Stimulated activated naive CD4-positive, alpha-beta T cell treated with Interleukin-2 at 50 U/mL for 16 hours (primary cell): ENCODE results near the gene SAMHD1.
"Not testable (repeated sequence)": the region's sequence is repeated elsewhere in the genome, so short reads cannot be mapped to it uniquely, and the experiment has no call there.

Source experiments
- DNase-seq: peaks from one replicate; lab custom pipeline; 2025; lab: John Stamatoyannopoulos, UW

Gene SAMHD1

GRCh38 chr20:36951198-36951978 lies at the start of gene SAMHD1:
SAMHD1 (minus strand) TSS chr20:36951708; CDS start chr20:36951643, 65 bp downstream.
- peak; percentile 90 for DNase-seq

DNA sequence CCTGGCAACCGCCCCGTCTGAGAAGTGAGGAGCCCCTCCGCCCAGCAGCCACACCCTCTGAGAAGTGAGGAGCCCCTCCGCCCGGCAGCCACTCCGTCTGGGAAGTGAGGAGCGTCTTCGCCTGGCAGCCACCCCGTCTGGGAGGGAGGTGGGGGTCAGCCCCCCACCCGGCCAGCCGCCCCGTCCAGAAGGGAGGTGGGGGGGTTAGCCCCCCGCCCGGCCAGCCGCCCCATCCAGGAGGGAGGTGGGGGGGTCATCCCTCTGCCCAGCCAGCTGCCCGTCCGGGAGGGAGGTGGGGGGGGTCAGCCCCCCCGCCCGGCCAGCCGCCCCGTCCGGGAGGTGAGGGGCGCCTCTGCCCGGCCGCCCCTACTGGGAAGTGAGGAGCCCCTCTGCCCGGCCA lies 48.7 kb upstream of the SAMHD1 start:
- not testable (repeated sequence) for DNase-seq

GRCh38 chr20:36998652-36999051 lies 47.1 kb upstream of the SAMHD1 start:
- DNase-seq = no peak

- DNase-seq = no peak
Observed at GRCh38 chr20:36997121-36997520, 45.6 kb upstream of the SAMHD1 start.

DNA sequence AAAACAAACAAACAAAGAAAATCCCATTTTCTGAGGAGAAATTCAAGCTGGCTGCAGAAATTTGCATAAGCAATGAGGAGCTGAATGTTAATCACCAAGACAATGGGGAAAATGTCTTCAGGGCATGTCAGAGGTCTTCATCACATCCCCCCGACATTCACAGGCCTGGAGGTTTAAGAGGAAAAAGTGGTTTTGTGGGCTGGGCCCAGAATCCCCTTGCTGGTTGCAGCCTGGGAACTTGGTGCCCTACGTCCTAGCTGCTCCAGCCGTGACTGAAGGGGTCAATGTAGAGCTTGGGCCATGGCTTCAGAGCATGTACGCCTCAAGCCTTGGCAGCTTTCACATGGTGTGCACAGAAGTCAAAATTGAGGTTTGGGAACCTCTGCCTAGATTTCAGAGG lies 42.7 kb upstream of the SAMHD1 start:
- DNase-seq = not testable (repeated sequence)

- DNase-seq = no peak
Observed at GRCh38 chr20:36992802-36993334, 41.4 kb upstream of the SAMHD1 start.

DNA sequence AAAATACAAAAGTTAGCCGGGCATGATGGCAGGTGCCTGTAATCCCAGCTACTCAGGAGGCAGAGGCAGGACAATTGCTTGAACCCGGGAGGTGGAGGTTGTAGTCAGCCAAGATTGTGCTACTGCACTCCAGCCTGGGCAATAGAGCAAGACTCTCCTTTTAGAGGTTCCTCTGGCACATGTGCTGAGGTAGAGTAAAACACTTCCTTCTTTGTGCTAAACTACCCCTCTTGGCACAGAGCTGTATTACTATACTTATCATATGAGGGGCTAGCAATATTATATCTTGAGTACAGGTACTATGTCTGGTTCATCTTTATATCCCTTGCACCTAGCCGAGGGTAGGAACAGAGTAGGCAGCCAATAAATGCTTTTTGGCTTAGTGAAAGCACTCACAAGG lies 40.2 kb upstream of the SAMHD1 start:
- DNase-seq = no peak

- DNase-seq = no peak
Observed at GRCh38 chr20:36989797-36990196, 38.3 kb upstream of the SAMHD1 start.

DNA sequence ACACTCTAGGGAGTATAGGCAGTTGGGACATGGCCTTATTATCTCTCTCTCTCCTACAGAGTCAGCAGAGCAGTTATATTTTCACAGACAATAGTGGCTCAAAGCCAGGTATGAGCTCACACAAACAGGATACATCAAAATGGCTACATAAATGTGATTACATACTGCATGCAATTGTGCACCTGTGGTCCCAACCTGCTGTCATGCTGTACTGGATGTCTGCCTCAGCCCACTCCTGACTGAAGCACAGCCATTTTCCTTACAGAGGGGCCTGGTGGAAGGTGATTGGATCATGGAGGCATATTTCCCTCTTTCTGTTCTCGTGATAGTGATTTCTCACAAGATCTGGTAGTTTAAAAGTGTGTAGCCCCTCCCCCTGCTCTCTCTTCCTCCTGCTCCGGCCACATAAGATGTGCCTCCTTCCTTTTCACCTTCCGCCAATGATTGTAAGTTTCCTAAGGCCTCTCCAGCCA lies 37.0 kb upstream of the SAMHD1 start:
- no peak for DNase-seq

DNA sequence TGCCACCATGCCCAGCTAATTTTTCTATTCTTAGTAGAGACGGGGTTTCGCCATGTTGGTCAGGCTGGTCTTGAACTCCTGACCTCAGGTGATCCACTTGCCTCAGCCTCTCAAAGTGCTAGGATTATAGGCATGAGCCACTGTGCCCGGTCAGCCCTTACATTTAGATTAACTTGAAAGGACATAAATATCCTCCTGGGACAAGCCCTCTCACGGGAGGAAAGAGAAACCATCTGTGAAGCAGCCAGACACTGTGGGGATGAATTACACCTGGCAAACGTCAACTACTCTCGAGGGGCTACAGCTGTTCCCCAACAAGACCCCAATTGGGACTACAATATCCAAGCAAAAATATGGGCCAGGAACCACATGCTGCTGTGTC lies 32.7 kb upstream of the SAMHD1 start:
- no peak for DNase-seq

- DNase-seq = peak; percentile 36
Observed at GRCh38 chr20:36975099-36975818, 23.8 kb upstream of the SAMHD1 start.

DNA sequence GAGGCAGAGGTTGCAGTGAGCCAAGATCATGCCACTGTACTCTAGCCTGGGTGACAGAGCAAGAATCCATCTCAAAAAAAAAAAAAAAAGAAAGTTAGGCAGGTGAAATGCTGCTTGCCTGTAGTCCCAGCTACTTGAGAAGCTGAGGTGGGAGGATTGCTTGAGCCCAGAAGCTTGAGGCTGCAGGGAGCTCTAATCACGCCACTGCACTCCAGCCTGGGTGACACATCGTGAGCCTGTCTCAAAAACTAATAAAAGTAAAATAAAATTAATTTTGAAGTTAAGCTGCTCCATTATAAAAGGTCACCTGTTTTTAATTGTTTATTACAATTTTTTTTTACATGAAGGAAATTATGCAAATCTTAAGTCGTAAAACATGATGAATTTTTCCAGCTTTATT lies 23.2 kb upstream of the SAMHD1 start:
- DNase-seq = no peak

- no peak for DNase-seq
Observed at GRCh38 chr20:36971103-36971502, 19.6 kb upstream of the SAMHD1 start.

GRCh38 chr20:36969478-36970186 lies 18.1 kb upstream of the SAMHD1 start:
- no peak for DNase-seq

- DNase-seq = no peak
Observed at GRCh38 chr20:36969051-36969450, 17.5 kb upstream of the SAMHD1 start.

- no peak for DNase-seq
Observed at GRCh38 chr20:36967636-36968035, 16.1 kb upstream of the SAMHD1 start.

DNA sequence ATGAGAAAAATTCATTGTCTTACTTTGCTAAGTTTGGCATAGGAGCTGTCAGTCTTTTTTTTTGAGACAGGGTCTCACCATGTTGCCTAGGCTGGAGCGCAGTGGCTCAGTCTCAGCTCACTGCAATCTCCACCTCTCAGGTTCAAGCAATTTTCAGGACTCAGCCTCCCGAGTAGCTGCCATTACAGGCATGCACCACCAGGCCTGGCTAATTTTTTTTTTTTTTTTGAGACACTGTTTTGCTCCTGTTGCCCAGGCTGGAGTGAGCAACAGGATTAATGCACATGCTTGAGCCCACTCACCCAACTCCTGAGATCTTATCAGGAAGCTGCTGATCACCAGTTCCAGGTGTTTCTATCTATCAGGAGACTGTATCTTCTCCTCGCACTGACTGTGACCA lies 15.5 kb upstream of the SAMHD1 start:
- not testable (repeated sequence) for DNase-seq

GRCh38 chr20:36962354-36962941 lies 10.9 kb upstream of the SAMHD1 start:
- DNase-seq = not testable (repeated sequence)

- DNase-seq = no peak
Observed at GRCh38 chr20:36959242-36959641, 7.7 kb upstream of the SAMHD1 start.

DNA sequence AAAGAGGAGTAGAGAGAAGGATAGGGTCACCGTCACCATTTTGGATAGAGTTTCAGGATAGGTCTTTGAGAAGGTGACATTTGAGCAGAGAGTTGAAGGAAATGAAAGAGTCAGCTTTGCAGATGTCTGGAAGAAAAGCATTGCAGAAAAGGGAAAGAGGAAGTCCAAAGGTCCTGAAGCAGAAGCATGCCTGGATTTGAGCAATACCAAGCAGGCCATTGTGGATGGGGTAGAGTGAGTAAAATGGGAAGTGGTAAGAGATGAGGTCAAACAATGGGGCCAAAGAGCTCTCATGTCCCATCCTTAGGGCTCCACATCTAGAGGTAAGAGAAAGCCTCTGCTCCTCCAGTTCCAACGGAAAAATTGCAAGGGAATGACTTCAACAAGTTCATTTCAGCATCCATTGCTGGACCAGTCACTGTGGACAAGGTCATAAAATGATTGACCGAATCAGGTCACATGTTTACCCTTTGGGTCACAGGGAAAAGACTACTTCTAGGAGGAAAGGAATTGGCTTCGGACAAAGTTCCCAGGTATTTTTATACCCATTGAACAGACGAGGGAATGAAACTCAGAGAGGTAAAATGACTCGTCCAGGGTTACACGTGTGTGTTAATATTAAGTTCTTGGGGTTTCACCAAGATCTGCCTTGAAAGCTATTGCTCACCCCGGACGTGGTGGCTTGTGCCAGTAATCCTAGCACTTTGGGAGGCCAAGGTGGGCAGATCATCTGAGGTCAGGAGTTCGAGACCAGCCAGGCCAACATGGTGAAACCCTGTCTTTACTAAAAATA lies 6.6 kb upstream of the SAMHD1 start:
- no peak for DNase-seq

DNA sequence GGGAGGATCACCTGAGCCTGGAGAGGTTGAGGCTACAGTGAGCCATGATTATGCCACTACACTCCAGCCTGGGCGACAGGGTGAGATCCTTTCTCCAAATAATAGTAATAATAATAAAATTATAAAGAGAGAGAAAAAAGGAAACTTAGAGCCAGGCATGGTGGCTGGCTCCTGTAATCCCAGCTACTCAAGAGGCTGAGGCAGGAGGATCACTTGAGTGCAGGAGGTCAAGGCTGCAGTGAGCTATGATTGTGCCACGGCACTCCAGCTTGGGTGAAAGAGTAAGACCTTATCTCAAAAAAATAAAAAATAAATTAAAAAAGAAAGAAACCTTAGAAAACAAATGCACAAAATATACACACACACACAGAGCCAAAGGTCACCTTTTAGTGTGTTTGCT lies 5.2 kb upstream of the SAMHD1 start:
- no peak for DNase-seq
